Measurements from ENCODE around the gene SUPT4H1.

GRCh38 chr17:58371300-58371950 is 19.4 kb upstream of the SUPT4H1 start:
- TF ChIP-seq CTCF (IDR thresholded peaks at IDR 0.05) (no peak), TCF7L2 (IDR thresholded peaks at IDR 0.05; ENCODE audit: low read depth, low read length) (no peak), REST (IDR thresholded peaks at IDR 0.05; ENCODE audit: insufficient read depth in 1 of 2, low read depth in 2 of 2, low read length in 1 of 2) (no peak), POLR2AphosphoS5 (IDR thresholded peaks at IDR 0.05; ENCODE audit: low read depth, low read length) (no peak)

Data from Panc1 (cell line).